BLaER1 treated with 17β-estradiol and CSF1 and Interleukin-3, amounts not matched to agents 10 nM and 100 nM (cell line): ENCODE data around the gene ATF6.

Source experiments
- H3K27ac ChIP-seq, 11 experiments: shearing (Covaris generic); formaldehyde crosslinking; 2 replicates each; pipeline ENCODE4 v1.8.1; 2022
- H3K27me3 ChIP-seq, 11 experiments: shearing (Covaris generic); formaldehyde crosslinking; 2 replicates each; pipeline ENCODE4 v1.8.1; 2022
- H3K36me3 ChIP-seq, 11 experiments: shearing (Covaris generic); formaldehyde crosslinking; 2 replicates each; pipeline ENCODE4 v1.8.1; 2022
- H3K4me1 ChIP-seq, 10 experiments: shearing (Covaris generic); formaldehyde crosslinking; 2 replicates each; pipeline ENCODE4 v1.8.1; 2022
- H3K4me2 ChIP-seq, 11 experiments: shearing (Covaris generic); formaldehyde crosslinking; 2 replicates each; pipeline ENCODE4 v1.8.1; 2022
- H3K4me3 ChIP-seq, 10 experiments: shearing (Covaris generic); formaldehyde crosslinking; 2 replicates each; pipeline ENCODE4 v1.8.1; 2022
- H3K9ac ChIP-seq, 11 experiments: shearing (Covaris generic); formaldehyde crosslinking; 2 replicates each; pipeline ENCODE4 v1.8.1; 2022
- H3K9me3 ChIP-seq, 11 experiments: shearing (Covaris generic); formaldehyde crosslinking; replicated peaks in 1 of 11; 2 replicates each; pipeline ENCODE4 v1.8.1; 2022
- H4K20me1 ChIP-seq, 11 experiments: shearing (Covaris generic); formaldehyde crosslinking; 2 replicates each; pipeline ENCODE4 v1.8.1; 2022
- Cebpa-rat ChIP-seq, 11 experiments: shearing (Covaris generic); IDR thresholded peaks; 2 replicates each; pipeline ENCODE4 v1.8.1; 2022

The ATF6 gene

DNA sequence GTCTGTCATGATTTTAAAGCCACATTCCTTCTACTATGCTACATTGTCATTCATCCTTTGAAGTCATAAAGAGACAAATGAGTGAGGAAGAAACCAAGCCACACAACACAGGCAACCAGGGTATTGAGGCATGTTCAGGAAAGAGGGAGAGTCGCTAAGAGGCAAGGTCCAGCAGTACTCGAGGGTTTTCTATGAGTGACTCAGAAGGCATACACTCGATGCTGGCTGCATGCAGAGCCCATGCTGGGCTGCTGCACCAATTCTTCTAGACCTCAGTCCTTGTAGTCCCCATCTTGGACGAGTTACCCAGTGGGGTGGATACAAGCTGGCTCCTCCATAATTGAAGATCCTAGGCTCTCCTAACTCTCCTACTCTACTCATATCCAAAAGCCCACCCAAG, 199.9 kb downstream of the ATF6 start:
- Histone ChIP-seq H3K9me3 (0 out of 22 replicates have a peak, but pooled peaks cover 0 to 4% (median 0%) of the 10 kb centered on the region in 11 experiments), H3K27ac (no peak overlapping the region), H3K4me1 (peaks cover 0 to 46% (median 6%) of the 10 kb centered on the region in 10 experiments; a peak in 9 of 20 replicates), H3K36me3 (peaks cover 35 to 64% (median 46%) of the 10 kb centered on the region in 11 experiments), H3K4me2 (no peak overlapping the region), H3K27me3 (no peaks in the 10 kb centered on the region), H4K20me1 (no peaks in the 10 kb centered on the region; a peak in 2 of 22 replicates), H3K4me3 (no peak overlapping the region), H3K9ac (no peak overlapping the region)
- TF ChIP-seq Cebpa-rat (IDR thresholded peaks at IDR 0.05) = no peak

DNA sequence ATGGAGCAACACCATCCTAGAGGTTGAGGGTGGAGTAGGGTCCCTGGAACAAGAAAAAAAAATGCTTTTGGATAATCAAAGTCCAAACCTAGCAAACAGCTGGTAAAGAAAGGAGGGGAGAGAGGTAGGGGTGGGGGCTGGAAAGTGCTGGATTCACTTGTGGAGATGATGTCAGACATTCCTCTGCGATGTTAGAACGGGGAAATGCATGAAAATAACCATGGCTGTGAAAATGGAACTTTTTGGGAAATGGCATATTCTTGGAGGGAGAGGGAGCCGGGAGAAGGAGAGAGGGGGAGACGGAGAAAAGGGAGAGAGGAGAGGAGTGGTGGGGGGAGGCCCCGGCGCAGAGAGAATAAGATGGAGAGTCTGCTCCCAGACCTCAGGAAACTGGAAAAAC, 203.9 kb downstream of the ATF6 start:
- H3K27me3 ChIP-seq = no peaks in the 10 kb centered on the region
- peaks cover 17 to 32% (median 26%) of the 10 kb centered on the region in 11 experiments; a peak in 20 of 22 replicates for H3K36me3 ChIP-seq
- H4K20me1 ChIP-seq = no peaks in the 10 kb centered on the region; a peak in 2 of 22 replicates
- H3K4me3 ChIP-seq = no peak overlapping the region
- H3K9ac ChIP-seq = no peak overlapping the region
- H3K4me2 ChIP-seq = peak overlapping the region in 2 of 11 experiments; percentile 6 to 39; a peak in 2 of 22 replicates
- 0 out of 22 replicates have a peak, but pooled peaks cover 0 to 4% (median 0%) of the 10 kb centered on the region in 11 experiments for H3K9me3 ChIP-seq
- TF ChIP-seq Cebpa-rat (IDR thresholded peaks at IDR 0.05) = no peak
- peaks cover 0 to 22% (median 12%) of the 10 kb centered on the region in 10 experiments; a peak in 14 of 20 replicates for H3K4me1 ChIP-seq
- H3K27ac ChIP-seq = no peak overlapping the region

- H4K20me1 ChIP-seq = no peaks in the 10 kb centered on the region; a peak in 2 of 22 replicates
- H3K4me1 ChIP-seq = peaks cover 0 to 22% (median 12%) of the 10 kb centered on the region in 10 experiments; a peak in 14 of 20 replicates
- no peak overlapping the region for H3K9ac ChIP-seq
- H3K4me2 ChIP-seq = peak overlapping the region in 2 of 11 experiments; percentile 6 to 39; a peak in 3 of 22 replicates
- no peak overlapping the region for H3K27ac ChIP-seq
- H3K27me3 ChIP-seq = no peaks in the 10 kb centered on the region
- no peak for TF ChIP-seq Cebpa-rat (IDR thresholded peaks at IDR 0.05)
- H3K4me3 ChIP-seq = no peak overlapping the region
- H3K9me3 ChIP-seq = 0 out of 22 replicates have a peak, but pooled peaks cover 0 to 4% (median 0%) of the 10 kb centered on the region in 11 experiments
- H3K36me3 ChIP-seq = peaks cover 17 to 26% (median 23%) of the 10 kb centered on the region in 11 experiments; a peak in 20 of 22 replicates
These were observed 204.5 kb downstream of the ATF6 start for GRCh38 chr1:161970633-161971032.

- Histone ChIP-seq H3K4me2 (peak overlapping the region in 4 of 11 experiments; percentile 49 to 55 (median 50); a peak in 4 of 22 replicates), H3K27ac (no peak overlapping the region)
- TF ChIP-seq Cebpa-rat (IDR thresholded peaks at IDR 0.05) = no peak
These were observed 206.7 kb downstream of the ATF6 start for GRCh38 chr1:161972828-161973227.

GRCh38 chr1:161973924-161974845, 208.1 kb downstream of the ATF6 start:
- Histone ChIP-seq H3K4me2 (no peak overlapping the region), H3K9ac (no peak overlapping the region), H3K27ac (no peak overlapping the region), H3K27me3 (no peaks in the 10 kb centered on the region), H3K4me3 (no peak overlapping the region), H3K36me3 (0 out of 22 replicates have a peak, but pooled peaks cover 0 to 3% (median 0%) of the 10 kb centered on the region in 11 experiments), H4K20me1 (no peaks in the 10 kb centered on the region; a peak in 2 of 22 replicates), H3K9me3 (no peaks in the 10 kb centered on the region), H3K4me1 (peaks cover 18 to 34% (median 27%) of the 10 kb centered on the region in 10 experiments)
- TF ChIP-seq Cebpa-rat (IDR thresholded peaks at IDR 0.05) = no peak

More at GRCh38 chr1:161972828-161973227, 206.7 kb downstream of the ATF6 start:
- Histone ChIP-seq H3K4me3 (no peak overlapping the region), H3K36me3 (peaks cover 0 to 4% (median 1%) of the 10 kb centered on the region in 11 experiments; a peak in 9 of 22 replicates), H4K20me1 (no peaks in the 10 kb centered on the region; a peak in 2 of 22 replicates), H3K9ac (no peak overlapping the region), H3K27me3 (no peaks in the 10 kb centered on the region), H3K4me1 (peaks cover 9 to 24% (median 20%) of the 10 kb centered on the region in 10 experiments), H3K9me3 (no peaks in the 10 kb centered on the region)

GRCh38 chr1:161978011-161978790, 212.1 kb downstream of the ATF6 start:
- peak overlapping the region in 1 of 11 experiments; percentile 36; a peak in 1 of 22 replicates for H3K9ac ChIP-seq
- H3K27me3 ChIP-seq = peaks cover 0 to 10% (median 0%) of the 10 kb centered on the region in 11 experiments; a peak in 3 of 22 replicates
- H3K4me2 ChIP-seq = peak overlapping the region; percentile 42 to 67 (median 55)
- peaks cover 0 to 13% (median 0%) of the 10 kb centered on the region in 11 experiments; a peak in 3 of 22 replicates for H3K36me3 ChIP-seq
- H3K9me3 ChIP-seq = peaks cover 0 to 4% (median 0%) of the 10 kb centered on the region in 11 experiments; a peak in 1 of 22 replicates
- no peak overlapping the region for H3K4me3 ChIP-seq
- H3K27ac ChIP-seq = peak overlapping the region in 2 of 11 experiments; percentile 31 to 67; a peak in 5 of 22 replicates
- H4K20me1 ChIP-seq = 0 out of 22 replicates have a peak, but pooled peaks cover 0 to 2% (median 0%) of the 10 kb centered on the region in 11 experiments
- TF ChIP-seq Cebpa-rat (IDR thresholded peaks at IDR 0.05) = no peak
- peaks cover 14 to 35% (median 20%) of the 10 kb centered on the region in 10 experiments for H3K4me1 ChIP-seq

DNA sequence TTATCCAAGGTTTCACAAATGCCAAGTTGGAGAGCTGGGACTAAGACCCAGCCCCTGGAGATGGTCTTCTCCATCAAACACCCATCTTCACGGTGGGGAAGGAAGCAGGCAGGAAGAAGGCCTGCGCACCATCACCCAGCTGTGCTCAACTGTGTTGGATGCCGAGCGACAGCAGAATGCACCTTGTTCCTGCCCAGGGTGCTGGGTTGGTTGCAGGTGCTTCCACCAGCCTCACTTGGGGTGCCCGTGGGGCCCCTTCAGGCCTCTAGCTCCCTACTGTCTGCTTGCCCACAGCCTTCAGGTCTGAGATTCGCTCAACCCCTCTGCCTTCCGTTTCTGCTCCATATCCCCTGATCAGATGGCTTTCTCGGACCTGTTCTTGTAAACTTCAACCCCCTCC, 215.0 kb downstream of the ATF6 start:
- no peak overlapping the region for H3K4me3 ChIP-seq
- H3K9me3 ChIP-seq = peaks cover 0 to 4% (median 0%) of the 10 kb centered on the region in 11 experiments; a peak in 2 of 22 replicates
- TF ChIP-seq Cebpa-rat (IDR thresholded peaks at IDR 0.05) = no peak
- peaks cover 0 to 42% (median 0%) of the 10 kb centered on the region in 11 experiments; a peak in 4 of 22 replicates for H3K36me3 ChIP-seq
- H3K9ac ChIP-seq = no peak overlapping the region
- peaks cover 0 to 10% (median 0%) of the 10 kb centered on the region in 11 experiments; a peak in 3 of 22 replicates for H3K27me3 ChIP-seq
- peaks cover 14 to 35% (median 20%) of the 10 kb centered on the region in 10 experiments for H3K4me1 ChIP-seq
- peak overlapping the region in 6 of 11 experiments; percentile 8 to 64 (median 42); a peak in 10 of 22 replicates for H3K4me2 ChIP-seq
- H3K27ac ChIP-seq = no peak overlapping the region
- 0 out of 22 replicates have a peak, but pooled peaks cover 0 to 3% (median 0%) of the 10 kb centered on the region in 11 experiments for H4K20me1 ChIP-seq
